GM18519 (cell line): ENCODE results near the gene JMJD6.
"Not testable (repeated sequence)": the region's sequence is repeated elsewhere in the genome, so short reads cannot be mapped to it uniquely, and the experiment has no call there.

ENCODE experiments used
- ATAC-seq: cut with Tn5 transposase; IDR thresholded peaks from one replicate; pipeline ENCODE4 v1.9.1; 2021; ENCODE audit warnings: mild to moderate bottlenecking, moderate library complexity; ENCODE audit not compliant: unreplicated experiment, low FRiP score

JMJD6 gene

GRCh38 chr17:76737082-76737675, 10.8 kb upstream of the JMJD6 start, which contains the start of gene SRSF2:
TSS of gene SRSF2 (minus strand) at chr17:76737331. CDS start at chr17:76737160, 171 bp downstream.
- peak; percentile 41 for ATAC-seq

- peak; percentile 5 for ATAC-seq
These were observed 10.1 kb upstream of the JMJD6 start for GRCh38 chr17:76736349-76737081.

GRCh38 chr17:76735586-76736348, 9.4 kb upstream of the JMJD6 start:
- no peak for ATAC-seq

GRCh38 chr17:76735006-76735405, 8.6 kb upstream of the JMJD6 start:
- no peak for ATAC-seq

- no peak for ATAC-seq
These were observed 7.9 kb upstream of the JMJD6 start for GRCh38 chr17:76734080-76734840.

GRCh38 chr17:76733618-76733957, 7.2 kb upstream of the JMJD6 start:
- ATAC-seq = no peak

- ATAC-seq = no peak
These were observed 6.6 kb upstream of the JMJD6 start for GRCh38 chr17:76732734-76733617.

- ATAC-seq = not testable (repeated sequence)
These were observed 5.7 kb upstream of the JMJD6 start for GRCh38 chr17:76731800-76732733.

GRCh38 chr17:76727745-76728456, 1.5 kb upstream of the JMJD6 start:
- no peak for ATAC-seq

GRCh38 chr17:76726776-76727718, 641 bp upstream of the JMJD6 start, which contains the start of gene METTL23:
TSS of gene METTL23 (plus strand) at chr17:76726839. CDS start at chr17:76729711, 2,872 bp downstream.
- peak; percentile 38 for ATAC-seq

GRCh38 chr17:76725580-76726230, 701 bp downstream of the JMJD6 start:
- peak; percentile 19 for ATAC-seq

GRCh38 chr17:76723812-76724211, 2.6 kb downstream of the JMJD6 start:
- ATAC-seq = no peak

- ATAC-seq = not testable (repeated sequence)
These were observed 3.4 kb downstream of the JMJD6 start for GRCh38 chr17:76722977-76723376.

- no peak for ATAC-seq
These were observed 4.1 kb downstream of the JMJD6 start for GRCh38 chr17:76722279-76722678.

GRCh38 chr17:76721463-76721862, 4.9 kb downstream of the JMJD6 start:
- no peak for ATAC-seq

- ATAC-seq = no peak
These were observed 5.5 kb downstream of the JMJD6 start for GRCh38 chr17:76720941-76721340.
